Measurements from ENCODE around the gene POU6F1.
A peak's percentile ranks its signal among the peaks of the same experiment; 100 is the strongest.
"Not testable (repeated sequence)": the region's sequence is repeated elsewhere in the genome, so short reads cannot be mapped to it uniquely, and the experiment has no call there.

The POU6F1 gene

GRCh38 chr12:51227962-51228361, 10.1 kb upstream of the POU6F1 start:
- DNase-seq (ENCODE audit: low read depth in 2 of 2): no peak

DNA sequence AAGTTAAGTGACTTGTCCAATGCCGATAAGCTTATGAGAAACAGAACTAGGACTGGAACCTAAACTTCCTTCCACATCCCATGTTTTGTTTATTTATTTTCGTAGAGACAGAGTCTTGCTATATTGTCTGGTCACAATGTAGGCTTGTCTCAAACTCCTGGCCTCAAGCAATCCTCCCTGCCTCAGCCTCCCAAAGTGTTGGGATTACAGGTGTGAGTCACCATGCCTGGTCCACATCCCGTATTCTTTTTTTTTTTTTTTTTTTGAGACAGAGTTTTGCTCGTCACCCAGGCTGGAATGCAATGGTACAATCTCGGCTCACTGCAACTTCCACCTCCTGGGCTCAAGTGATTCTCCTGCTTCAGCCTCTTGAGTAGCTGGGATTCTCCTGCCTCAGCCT, 9.2 kb upstream of the POU6F1 start:
- not testable (repeated sequence) for DNase-seq (ENCODE audit: low read depth in 2 of 2)

GRCh38 chr12:51225771-51226170, 7.9 kb upstream of the POU6F1 start:
- DNase-seq (ENCODE audit: low read depth in 2 of 2): no peak

DNA sequence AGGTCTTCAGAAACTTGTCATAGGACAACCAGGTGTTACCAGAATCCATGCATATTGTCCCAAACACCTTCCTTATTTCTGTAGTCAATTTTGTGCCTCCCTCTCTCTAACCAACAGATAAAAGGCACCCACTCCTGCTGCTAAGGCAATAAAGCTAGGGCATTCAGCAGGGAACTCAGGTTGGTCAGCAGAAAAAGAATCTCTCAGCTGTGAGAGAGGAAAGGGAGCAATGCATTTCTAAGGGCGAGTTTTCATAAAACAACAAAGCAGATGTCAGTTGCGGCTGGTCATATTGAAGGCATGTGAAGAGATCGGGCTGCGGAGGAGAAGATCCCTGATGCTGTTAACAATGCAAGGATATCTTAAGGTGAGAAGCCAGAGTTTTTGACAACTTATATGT, 7.4 kb upstream of the POU6F1 start:
- no peak for DNase-seq (ENCODE audit: low read depth in 2 of 2)

DNA sequence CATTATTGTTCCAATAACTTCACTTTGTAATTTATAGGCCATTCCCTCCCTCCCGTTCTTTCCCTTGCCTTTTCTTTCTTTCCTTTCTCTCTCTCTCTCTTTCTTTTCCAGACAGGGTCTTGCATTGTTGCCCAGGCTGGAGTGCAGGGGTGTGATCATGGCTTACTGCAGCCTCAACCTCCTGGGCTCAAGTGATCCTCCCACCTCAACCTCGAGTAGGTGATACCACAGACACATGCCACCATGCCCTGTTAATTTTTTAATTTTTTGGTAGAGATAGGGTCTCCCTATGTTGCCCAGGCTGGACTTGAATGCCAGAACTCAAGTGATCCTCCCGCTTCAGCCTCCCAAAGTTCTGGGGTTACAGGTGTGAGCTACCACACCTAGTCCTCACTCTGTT, 6.8 kb upstream of the POU6F1 start:
- no peak for DNase-seq (ENCODE audit: low read depth in 2 of 2)

GRCh38 chr12:51222461-51222860, 4.6 kb upstream of the POU6F1 start:
- DNase-seq (ENCODE audit: low read depth in 2 of 2): no peak

- not testable (repeated sequence) for DNase-seq (ENCODE audit: low read depth in 2 of 2)
Observed at GRCh38 chr12:51219857-51220256, 2.0 kb upstream of the POU6F1 start.

GRCh38 chr12:51219322-51219721, 1.5 kb upstream of the POU6F1 start:
- DNase-seq (ENCODE audit: low read depth in 2 of 2): no peak

GRCh38 chr12:51218607-51219161, 822 bp upstream of the POU6F1 start:
- no peak for DNase-seq (ENCODE audit: low read depth in 2 of 2)

- peak in 1 of 2 donors; percentile 31 for DNase-seq (ENCODE audit: low read depth in 2 of 2)
Observed at GRCh38 chr12:51217133-51217967, 512 bp downstream of the POU6F1 start.

DNA sequence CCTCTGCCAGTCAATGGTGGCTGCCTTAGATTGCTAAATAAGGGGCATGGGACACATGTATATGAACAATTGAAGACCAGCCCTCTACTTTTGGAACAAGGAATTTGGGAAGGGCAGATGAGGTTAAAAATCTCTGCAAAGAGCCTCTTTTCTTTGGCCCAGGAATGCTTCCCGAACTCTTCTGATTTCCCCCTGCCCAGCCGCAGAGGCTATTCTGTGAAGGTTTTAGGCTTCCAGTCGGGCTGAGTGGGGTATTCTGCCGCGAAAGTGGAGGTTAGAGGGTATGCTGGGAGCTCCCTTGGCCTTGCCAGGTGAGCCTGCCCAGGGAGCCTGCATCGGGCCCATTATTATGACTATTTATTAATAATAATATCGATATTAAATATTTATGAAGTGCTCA, 1.2 kb downstream of the POU6F1 start:
- DNase-seq (ENCODE audit: low read depth in 2 of 2): no peak

DNA sequence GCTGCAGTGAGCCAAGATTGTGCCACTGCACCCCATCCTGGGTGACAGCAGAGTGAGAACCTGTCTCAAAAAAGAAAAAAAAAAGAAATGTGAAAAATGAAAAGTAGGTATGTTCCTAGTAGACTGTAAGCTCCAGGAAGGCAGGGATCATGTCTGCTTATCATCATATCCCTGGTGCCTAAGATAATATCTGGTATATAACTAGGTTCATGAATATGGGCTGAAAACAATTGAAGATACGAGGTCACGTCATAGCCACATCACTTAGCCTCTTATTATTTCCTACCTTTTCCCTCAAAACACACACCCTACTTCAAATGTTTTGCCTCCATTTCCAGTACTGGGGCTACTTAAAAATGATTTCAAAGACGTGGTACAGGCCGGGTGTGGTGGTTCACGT, 3.0 kb downstream of the POU6F1 start:
- no peak for DNase-seq (ENCODE audit: low read depth in 2 of 2)

- DNase-seq (ENCODE audit: low read depth in 2 of 2): no peak
Observed at GRCh38 chr12:51210690-51211395, 7.0 kb downstream of the POU6F1 start.

DNA sequence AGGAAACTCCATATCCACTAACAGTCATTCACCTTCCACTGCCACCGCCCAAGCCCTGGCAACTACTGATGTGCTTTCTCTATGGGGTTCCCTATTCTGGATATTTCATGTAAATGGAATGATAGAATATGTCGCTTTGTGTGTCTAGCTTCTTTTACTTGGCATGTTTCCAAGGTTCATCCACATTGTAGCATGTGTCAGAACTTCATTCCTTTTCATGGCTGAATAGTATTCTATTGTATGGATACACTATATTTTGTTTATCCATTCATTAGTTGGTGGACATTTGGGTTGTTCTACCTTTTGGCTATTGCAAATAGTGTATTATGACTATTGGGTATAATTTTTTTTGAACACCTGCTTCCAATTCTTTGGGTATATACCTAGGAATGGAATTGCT, 8.6 kb downstream of the POU6F1 start:
- no peak for DNase-seq (ENCODE audit: low read depth in 2 of 2)

- DNase-seq (ENCODE audit: low read depth in 2 of 2): no peak
Observed at GRCh38 chr12:51208016-51208660, 9.7 kb downstream of the POU6F1 start.

GRCh38 chr12:51205350-51205749, 12.5 kb downstream of the POU6F1 start:
- DNase-seq (ENCODE audit: low read depth in 2 of 2): no peak

DNA sequence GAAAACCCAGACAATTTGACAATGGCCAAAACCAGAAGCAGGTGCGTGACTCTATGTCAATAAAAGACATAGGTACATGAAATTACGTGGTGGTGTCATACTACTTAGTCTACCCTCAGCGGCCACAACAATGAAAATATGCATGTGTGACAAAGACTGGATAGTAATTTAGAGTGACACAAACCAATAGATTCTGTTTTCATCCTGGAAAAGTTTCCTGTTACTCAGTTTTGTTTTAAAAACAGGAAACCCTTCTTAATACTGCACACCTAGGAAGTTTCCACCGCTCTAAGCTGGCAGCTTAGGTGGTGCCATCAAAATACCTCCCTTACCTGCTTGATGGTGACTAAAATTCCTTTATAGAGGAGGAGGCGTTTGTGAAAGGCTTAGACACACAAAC, 15.1 kb downstream of the POU6F1 start:
- DNase-seq (ENCODE audit: low read depth in 2 of 2): no peak

- DNase-seq (ENCODE audit: low read depth in 2 of 2): no peak
Observed at GRCh38 chr12:51200806-51201205, 17.1 kb downstream of the POU6F1 start.

- DNase-seq (ENCODE audit: low read depth in 2 of 2): no peak
Observed at GRCh38 chr12:51200156-51200555, 17.7 kb downstream of the POU6F1 start.

- DNase-seq (ENCODE audit: low read depth in 2 of 2): no peak
Observed at GRCh38 chr12:51199366-51199945, 18.4 kb downstream of the POU6F1 start.

- no peak for DNase-seq (ENCODE audit: low read depth in 2 of 2)
Observed at GRCh38 chr12:51198568-51199365, 19.1 kb downstream of the POU6F1 start.

Data from stimulated activated CD8-positive, alpha-beta memory T cell treated with anti-CD3 and anti-CD28 coated beads, Interleukin-7, amount 100 ng/mL, for 4 hours (primary cell).